GM21447 (cell line): ENCODE data around the gene AMT.
"Not testable (repeated sequence)": the region's sequence is repeated elsewhere in the genome, so short reads cannot be mapped to it uniquely, and the experiment has no call there.

Source experiments
- ATAC-seq: cut with Tn5 transposase; IDR thresholded peaks from one replicate; pipeline ENCODE4 v1.9.1; 2021; ENCODE audit not compliant: unreplicated experiment

AMT gene

GRCh38 chr3:49427586-49427985 lies 5.3 kb upstream of the AMT start:
- ATAC-seq, result no peak

- ATAC-seq, result no peak
Measured at GRCh38 chr3:49424816-49425215, 2.5 kb upstream of the AMT start.

- ATAC-seq, result no peak
Measured at GRCh38 chr3:49421890-49422378, 339 bp downstream of the AMT start.

- ATAC-seq, result no peak
Measured at GRCh38 chr3:49417516-49418120, 4.7 kb downstream of the AMT start.

GRCh38 chr3:49416867-49417266 lies 5.4 kb downstream of the AMT start:
- ATAC-seq, result no peak

- ATAC-seq, result no peak
Measured at GRCh38 chr3:49415931-49416601, 6.2 kb downstream of the AMT start.

GRCh38 chr3:49414753-49415152 lies 7.5 kb downstream of the AMT start:
- no peak for ATAC-seq

GRCh38 chr3:49413338-49413734 lies 8.9 kb downstream of the AMT start:
- no peak for ATAC-seq

GRCh38 chr3:49412632-49413337 lies 9.5 kb downstream of the AMT start:
- no peak for ATAC-seq

GRCh38 chr3:49411968-49412631 lies 10.2 kb downstream of the AMT start, which contains the start of the genes RHOA and TCTA:
Gene RHOA, minus strand, starts transcription at chr3:49411976. Its CDS starts 36,387 bp downstream, at chr3:49375589.
Gene TCTA, plus strand, starts transcription at chr3:49412423. Its CDS starts 4 bp downstream, at chr3:49412427.
- peak; percentile 79 for ATAC-seq

GRCh38 chr3:49411535-49411967 lies 10.7 kb downstream of the AMT start:
- ATAC-seq, result peak; percentile 11

- ATAC-seq, result no peak
Measured at GRCh38 chr3:49410846-49411534, 11.3 kb downstream of the AMT start.

- ATAC-seq, result no peak
Measured at GRCh38 chr3:49410066-49410845, 12.0 kb downstream of the AMT start.

GRCh38 chr3:49406571-49407565 lies 15.4 kb downstream of the AMT start:
- ATAC-seq, result no peak

GRCh38 chr3:49405570-49405969 lies 16.7 kb downstream of the AMT start:
- ATAC-seq, result not testable (repeated sequence)

- ATAC-seq, result no peak
Measured at GRCh38 chr3:49403891-49404290, 18.4 kb downstream of the AMT start.

GRCh38 chr3:49401766-49402165 lies 20.5 kb downstream of the AMT start:
- ATAC-seq, result no peak

GRCh38 chr3:49399461-49399860 lies 22.8 kb downstream of the AMT start:
- ATAC-seq, result no peak

- ATAC-seq, result no peak
Measured at GRCh38 chr3:49397470-49397869, 24.8 kb downstream of the AMT start.
